A673 (cell line): Measurements from ENCODE around the gene RNF217.

ENCODE experiments used
- CTCF ChIP-seq: fragments of 300-800, 200-600 bp; sonication (generic); conservative IDR thresholded peaks from 2 replicates; pipeline ENCODE4 v1.5.1; 2017; ENCODE audit warnings: low read depth, mild to moderate bottlenecking, antibody characterized with exemption, low read length, moderate library complexity, mixed read lengths
- EZH2 ChIP-seq: fragments of 200-600 bp; sonication (generic); IDR thresholded peaks from 2 replicates; pipeline ENCODE4 v1.6.1; 2017; ENCODE audit warnings: borderline replicate concordance, low read depth, mild to moderate bottlenecking, mixed read lengths, antibody characterized with exemption, low read length; ENCODE audit not compliant: poor library complexity, severe bottlenecking

GRCh38 chr6:125102891-125103290, 140.7 kb downstream of the RNF217 start:
- TF ChIP-seq CTCF (no peak), EZH2 (no peak)
